ENCODE measurements around the gene IER5L.
A peak's percentile ranks its signal among the peaks of the same experiment; 100 is the strongest.
"Not testable (repeated sequence)": the region's sequence is repeated elsewhere in the genome, so short reads cannot be mapped to it uniquely, and the experiment has no call there.

Gene IER5L

DNA sequence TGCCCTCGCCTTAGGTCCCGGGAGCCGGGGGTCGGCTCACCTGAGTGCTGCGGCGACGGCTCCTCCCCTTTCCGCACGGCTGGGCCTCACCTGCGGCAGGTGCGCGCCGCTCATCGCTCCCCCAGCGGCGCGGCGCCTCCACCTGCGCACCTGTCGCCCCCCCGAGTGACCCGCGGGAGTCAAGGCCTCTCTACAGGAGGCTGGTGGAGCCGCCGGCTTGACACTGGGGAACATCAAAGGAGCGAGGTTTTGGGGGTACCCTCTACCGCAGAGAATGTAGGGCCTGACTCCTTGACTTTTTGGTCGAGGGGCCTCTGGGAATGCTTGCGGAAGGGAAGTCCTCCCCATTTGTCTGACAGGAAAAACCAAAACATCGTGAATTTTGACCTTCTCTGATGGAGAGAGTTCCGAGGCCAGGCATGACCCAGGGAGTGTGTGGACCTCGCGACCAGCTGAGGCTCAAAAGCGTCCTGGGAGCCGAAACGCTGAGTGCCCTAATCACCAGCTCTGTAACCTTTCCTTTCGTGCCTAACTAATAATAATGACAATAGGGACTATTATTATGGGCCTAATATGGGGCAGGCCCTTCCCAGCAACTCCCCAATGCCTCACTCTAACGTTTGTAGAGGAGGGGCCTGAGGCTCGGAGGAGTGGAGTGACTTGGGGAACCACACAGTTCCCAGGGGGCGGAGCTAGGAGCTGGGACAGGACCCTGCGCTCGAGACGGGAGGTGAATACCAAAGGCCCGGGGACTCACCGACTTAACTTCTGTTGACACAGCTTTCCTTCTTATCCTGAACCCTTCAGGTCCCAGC, 714 bp upstream of the IER5L start:
- peak; percentile 80 for DNase-seq (ENCODE audit: low spot score)

DNA sequence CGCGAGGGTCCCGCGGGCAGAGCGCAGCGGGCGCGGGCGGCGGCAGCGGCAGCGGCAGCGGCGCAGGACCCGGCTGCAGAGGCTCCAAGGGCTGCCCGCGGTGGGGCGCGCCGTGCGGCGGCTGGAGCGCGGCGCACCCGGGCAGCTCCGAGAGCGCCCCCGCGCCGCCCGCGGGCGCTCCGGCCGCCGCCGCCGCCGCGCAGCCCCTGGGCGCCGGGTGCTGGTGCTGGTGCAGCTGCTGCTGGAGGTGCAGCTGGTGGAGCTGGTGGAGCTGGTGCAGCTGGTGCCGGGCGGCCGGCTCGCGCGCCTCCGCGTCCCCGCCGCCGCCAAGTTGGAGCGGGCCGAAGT, 644 bp downstream of the IER5L start:
- DNase-seq (ENCODE audit: low spot score): no peak

DNA sequence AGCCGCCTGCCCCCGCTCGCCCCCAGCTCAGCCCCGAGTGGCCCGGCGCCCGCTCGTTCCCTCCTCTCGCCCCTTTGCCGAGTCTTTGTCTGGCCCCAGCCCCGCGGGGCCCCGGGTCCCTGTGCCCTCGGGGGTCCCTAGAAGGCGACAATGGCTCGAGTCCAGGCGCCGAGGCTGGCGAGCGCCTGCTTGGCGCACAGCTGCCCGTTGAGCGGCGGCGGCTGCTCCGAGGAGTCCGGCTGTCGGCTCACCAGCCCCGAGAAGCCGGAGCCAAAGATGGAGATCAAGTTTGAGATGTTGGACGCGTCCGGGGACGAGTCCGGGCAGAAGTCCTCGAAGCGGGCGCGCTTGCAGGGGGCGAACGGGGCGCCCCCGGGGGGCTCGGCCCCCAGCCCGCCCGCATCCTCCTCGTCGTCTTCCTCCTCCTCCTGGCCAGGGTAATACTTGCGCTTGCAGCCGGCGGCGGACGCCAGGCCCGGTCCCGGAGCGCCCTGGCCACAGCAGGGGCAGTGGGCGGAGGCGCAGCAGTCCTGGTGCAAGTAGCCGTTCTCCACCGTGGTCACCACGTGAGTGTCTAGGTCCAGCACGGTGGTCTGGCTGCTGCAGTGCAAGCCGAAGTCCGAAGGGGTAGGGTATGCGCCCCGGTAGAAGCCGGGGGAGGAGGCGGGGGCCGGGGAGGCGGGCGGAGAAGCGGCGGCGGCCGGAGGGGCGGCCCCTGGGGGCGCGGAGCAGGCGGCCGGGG, 1.2 kb downstream of the IER5L start:
- DNase-seq (ENCODE audit: low spot score): no peak

GRCh38 chr9:129175825-129176633, 2.0 kb downstream of the IER5L start:
- peak; percentile 87 for DNase-seq (ENCODE audit: low spot score)

GRCh38 chr9:129175515-129175824, 2.6 kb downstream of the IER5L start:
- DNase-seq (ENCODE audit: low spot score): no peak

DNA sequence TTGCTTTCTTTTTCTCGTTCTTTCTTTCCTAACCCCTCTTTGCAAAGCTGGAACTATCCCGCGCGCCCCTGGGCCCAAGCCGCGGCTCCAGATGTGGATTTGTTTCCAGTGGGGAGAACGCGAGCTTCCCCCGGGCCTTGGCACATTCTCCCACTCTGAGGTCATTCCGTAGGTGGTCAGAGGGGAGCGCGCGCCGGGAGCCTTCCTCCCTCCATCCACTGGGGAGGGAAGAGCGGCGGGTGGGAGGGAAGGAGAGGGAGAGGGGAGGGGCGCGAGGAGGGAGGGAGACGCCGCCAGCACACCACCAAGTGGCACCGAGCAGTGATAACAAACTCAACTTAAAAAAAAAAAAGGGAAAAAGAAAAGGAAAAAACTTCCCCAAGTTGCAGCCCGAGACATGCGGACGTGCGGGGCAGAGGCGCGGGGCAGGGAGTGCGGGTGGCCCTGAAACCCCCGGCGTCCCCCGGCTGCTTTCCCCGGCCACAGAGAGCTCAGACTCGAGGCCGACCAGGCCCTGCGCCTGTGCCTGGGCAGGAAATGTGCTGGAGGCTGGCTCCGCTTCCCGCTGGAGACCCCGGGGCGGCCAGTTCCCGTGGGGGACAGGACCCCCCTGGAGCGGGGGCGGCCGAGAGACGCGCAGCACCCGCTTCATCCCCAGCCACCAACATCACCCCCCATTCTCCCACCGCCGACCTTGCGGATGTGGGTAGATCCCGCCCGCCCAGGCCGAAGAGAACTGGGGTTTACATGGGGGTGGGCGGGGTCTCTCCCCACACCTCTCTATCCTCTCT, 3.1 kb downstream of the IER5L start:
- peak; percentile 69 for DNase-seq (ENCODE audit: low spot score)

GRCh38 chr9:129174102-129174723, 3.8 kb downstream of the IER5L start:
- DNase-seq (ENCODE audit: low spot score): peak; percentile 89

GRCh38 chr9:129173296-129174101, 4.6 kb downstream of the IER5L start:
- DNase-seq (ENCODE audit: low spot score): no peak

DNA sequence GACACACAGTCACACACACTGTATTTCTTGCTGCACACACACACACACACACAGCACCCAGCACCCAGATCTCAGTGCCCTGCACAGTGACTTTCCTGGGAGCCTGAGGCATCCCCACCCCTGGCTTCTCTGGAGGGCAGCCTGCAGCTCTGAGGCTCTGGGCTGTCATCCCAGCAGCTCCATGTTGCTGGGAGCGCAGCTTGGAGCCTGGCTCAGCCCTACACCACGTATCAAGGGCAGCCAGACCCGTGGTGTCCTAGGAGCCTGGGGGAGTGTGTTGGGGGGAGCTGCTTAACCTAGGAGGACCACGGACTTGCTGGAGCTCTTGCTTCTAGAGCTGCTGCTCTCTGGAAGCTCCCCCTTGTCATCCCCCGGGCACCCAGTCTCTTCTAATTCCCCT, 5.2 kb downstream of the IER5L start:
- no peak for DNase-seq (ENCODE audit: low spot score)

GRCh38 chr9:129171993-129172751, 5.9 kb downstream of the IER5L start:
- no peak for DNase-seq (ENCODE audit: low spot score)

DNA sequence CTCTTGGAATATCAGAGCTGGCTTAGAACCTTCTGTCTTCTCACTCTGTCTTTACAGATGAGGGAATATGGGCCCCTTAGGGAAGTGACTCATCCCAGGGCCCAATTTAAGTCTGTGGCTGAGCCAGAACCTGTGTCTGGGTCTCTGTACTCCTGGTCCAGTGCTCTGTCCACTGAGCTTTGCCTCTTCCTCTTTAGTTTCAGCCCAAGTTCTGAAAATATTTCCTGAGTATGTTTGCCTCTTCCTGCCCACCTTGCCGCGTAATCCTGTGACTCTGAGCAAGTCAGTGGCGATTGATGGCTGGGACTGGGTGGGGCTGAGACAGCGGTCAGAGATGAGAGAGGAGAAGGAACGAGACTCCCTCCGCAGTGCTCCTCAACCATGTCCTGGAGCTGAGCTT, 7.8 kb downstream of the IER5L start:
- DNase-seq (ENCODE audit: low spot score): no peak

- DNase-seq (ENCODE audit: low spot score): no peak
Observed at GRCh38 chr9:129166623-129167557, 11.2 kb downstream of the IER5L start.

- DNase-seq (ENCODE audit: low spot score): no peak
Observed at GRCh38 chr9:129165198-129165597, 12.9 kb downstream of the IER5L start.

GRCh38 chr9:129164246-129164930, 13.7 kb downstream of the IER5L start:
- no peak for DNase-seq (ENCODE audit: low spot score)

GRCh38 chr9:129163753-129164152, 14.3 kb downstream of the IER5L start:
- DNase-seq (ENCODE audit: low spot score): no peak

- not testable (repeated sequence) for DNase-seq (ENCODE audit: low spot score)
Observed at GRCh38 chr9:129163198-129163670, 14.8 kb downstream of the IER5L start.

GRCh38 chr9:129162497-129163197, 15.4 kb downstream of the IER5L start:
- no peak for DNase-seq (ENCODE audit: low spot score)

GRCh38 chr9:129161534-129161837, 16.6 kb downstream of the IER5L start:
- DNase-seq (ENCODE audit: low spot score): no peak

All from cerebellar cortex (tissue), 1 donor.